ENCODE results near the gene VPS37B. TPM values are rescaled to one million over a fixed set of nuclear protein-coding genes. Genes with fewer than 3 reads are reported as not detected.

Gene VPS37B
- polyA plus RNA-seq, 1 experiment, result 18.1 TPM

- Histone ChIP-seq H3K27me3 (ENCODE audit: control insufficient read depth, insufficient read depth, low read length) (no peaks in the 10 kb centered on the region), H3K4me3 (ENCODE audit: low read depth, low read length) (no peak overlapping the region), H3K36me3 (ENCODE audit: control insufficient read depth, insufficient read depth, low read length) (peaks cover 2% of the 10 kb centered on the region)
- no peak for DNase-seq (ENCODE audit: low read depth)
- TF ChIP-seq, protein P1, sequence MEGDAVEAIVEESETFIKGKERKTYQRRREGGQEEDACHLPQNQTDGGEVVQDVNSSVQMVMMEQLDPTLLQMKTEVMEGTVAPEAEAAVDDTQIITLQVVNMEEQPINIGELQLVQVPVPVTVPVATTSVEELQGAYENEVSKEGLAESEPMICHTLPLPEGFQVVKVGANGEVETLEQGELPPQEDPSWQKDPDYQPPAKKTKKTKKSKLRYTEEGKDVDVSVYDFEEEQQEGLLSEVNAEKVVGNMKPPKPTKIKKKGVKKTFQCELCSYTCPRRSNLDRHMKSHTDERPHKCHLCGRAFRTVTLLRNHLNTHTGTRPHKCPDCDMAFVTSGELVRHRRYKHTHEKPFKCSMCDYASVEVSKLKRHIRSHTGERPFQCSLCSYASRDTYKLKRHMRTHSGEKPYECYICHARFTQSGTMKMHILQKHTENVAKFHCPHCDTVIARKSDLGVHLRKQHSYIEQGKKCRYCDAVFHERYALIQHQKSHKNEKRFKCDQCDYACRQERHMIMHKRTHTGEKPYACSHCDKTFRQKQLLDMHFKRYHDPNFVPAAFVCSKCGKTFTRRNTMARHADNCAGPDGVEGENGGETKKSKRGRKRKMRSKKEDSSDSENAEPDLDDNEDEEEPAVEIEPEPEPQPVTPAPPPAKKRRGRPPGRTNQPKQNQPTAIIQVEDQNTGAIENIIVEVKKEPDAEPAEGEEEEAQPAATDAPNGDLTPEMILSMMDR (IDR thresholded peaks at IDR 0.05; ENCODE audit: insufficient read depth, low read depth, low read length), result no peak
- POLR2A ChIA-PET, result no interaction called here
- CTCF ChIA-PET, result no interaction called here
Measured at GRCh38 chr12:122874081-122874480, 21.8 kb downstream of the VPS37B start.

DNA sequence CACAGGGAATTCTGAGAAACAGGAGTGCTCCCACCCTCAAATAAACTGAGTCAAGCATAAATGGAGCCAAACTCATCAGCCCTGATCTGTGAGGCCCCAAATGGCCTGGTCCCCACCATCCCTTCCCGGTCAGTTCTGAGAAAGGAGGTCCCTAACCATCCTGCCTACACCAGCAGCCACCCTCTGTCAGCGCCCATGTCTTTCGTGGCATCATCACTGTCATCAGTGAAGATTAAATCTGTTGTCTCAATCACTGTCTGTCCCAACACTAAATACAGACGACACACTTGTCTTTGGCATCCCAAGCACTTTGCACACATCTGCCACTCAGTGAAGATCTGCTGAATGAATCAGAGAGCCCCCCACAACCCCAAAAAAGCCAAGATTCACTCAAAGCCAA is 22.4 kb downstream of the VPS37B start:
- H3K36me3 ChIP-seq (ENCODE audit: control insufficient read depth, insufficient read depth, low read length), result peaks cover 2% of the 10 kb centered on the region
- H3K27me3 ChIP-seq (ENCODE audit: control insufficient read depth, insufficient read depth, low read length), result no peaks in the 10 kb centered on the region
- TF ChIP-seq, protein P1 (IDR thresholded peaks at IDR 0.05; ENCODE audit: insufficient read depth, low read depth, low read length), result no peak
- DNase-seq (ENCODE audit: low read depth), result no peak
- ChIA-PET CTCF (interaction anchor here (5.3 kb wide), 1 partner anchor 13 kb away, joined by 50 read pairs; no protein-coding TSS in a partner anchor), POLR2A (no interaction called here)
- H3K4me3 ChIP-seq (ENCODE audit: low read depth, low read length), result no peak overlapping the region

DNA sequence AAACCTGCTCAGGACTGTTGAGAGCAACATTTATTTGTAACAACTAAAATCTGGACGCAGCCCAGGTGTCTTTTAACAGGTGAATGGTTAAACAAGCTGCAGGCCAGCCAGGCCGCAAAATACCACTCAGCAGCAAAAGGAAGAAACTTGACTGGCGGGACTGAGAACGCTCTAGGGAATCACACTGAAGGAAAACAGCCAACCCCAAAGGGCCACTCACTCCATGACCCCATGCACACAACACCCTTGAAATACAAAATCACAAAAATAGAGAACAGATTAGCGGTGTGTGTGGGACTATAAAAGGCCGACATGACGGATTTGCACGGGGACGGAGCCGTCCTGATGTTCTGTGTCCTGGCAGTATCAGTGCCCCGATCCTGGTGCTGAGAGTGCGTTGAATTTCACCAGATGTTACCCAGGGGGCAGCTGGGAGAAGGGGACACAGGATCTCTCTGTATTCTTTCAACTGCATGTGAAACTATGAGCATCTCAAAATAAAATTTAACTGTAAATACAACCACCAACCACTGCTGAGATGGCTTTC is 23.0 kb downstream of the VPS37B start:
- no peak for DNase-seq (ENCODE audit: low read depth)
- CTCF ChIA-PET, result interaction anchor here (0.7 to 5.3 kb wide), 5 partner anchors 8 to 397 kb away, joined by 3 to 50 read pairs (median 4); no protein-coding TSS in a partner anchor
- peaks cover 6% of the 10 kb centered on the region for H3K36me3 ChIP-seq (ENCODE audit: control insufficient read depth, insufficient read depth, low read length)
- H3K27me3 ChIP-seq (ENCODE audit: control insufficient read depth, insufficient read depth, low read length), result no peaks in the 10 kb centered on the region
- no peak overlapping the region for H3K4me3 ChIP-seq (ENCODE audit: low read depth, low read length)
- POLR2A ChIA-PET, result no interaction called here
- TF ChIP-seq, protein P1 (IDR thresholded peaks at IDR 0.05; ENCODE audit: insufficient read depth, low read depth, low read length), result no peak

DNA sequence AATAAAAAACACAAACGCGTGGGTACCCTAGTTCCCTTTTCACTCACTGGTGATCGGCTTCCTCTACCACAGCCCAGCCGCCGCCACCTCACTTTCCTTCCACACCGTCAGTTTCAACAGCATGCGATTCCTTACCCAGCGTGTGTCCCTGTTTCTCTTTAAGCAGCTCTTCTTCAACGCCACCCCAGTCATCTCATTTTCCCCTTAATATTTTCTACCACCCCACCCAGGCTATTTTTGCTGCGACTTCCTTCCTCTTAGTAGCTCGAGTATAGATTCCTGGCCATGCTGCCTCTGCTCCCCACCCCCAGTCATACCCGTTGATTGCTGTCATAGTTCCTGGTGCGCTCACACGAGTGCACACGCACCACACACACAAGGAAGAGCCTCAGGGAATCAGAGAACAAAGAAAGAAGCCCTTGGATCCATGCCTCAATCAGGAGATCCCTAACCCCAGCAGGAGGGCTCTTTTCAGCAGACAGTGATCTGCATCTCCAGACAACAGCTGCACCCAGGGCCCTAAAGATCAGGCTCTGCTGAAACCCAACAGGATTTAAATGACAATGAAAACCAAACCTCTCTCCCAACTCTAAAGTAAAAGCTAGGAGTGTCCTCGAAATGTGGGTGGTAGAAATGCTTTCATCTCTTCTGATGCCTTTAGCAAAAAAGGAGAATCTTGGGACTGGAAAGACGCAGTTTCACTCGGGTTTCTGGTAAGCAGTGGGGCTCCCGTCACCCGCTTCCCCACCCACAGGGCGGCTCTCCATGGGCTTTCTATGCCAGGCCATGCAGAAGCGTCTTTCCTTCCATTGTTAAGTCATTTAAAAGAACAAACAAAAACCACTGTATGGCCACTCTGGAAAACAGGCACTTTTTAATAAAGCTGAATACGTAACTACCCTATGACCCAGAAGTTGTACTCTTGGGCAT is 23.8 kb downstream of the VPS37B start:
- no peak for DNase-seq (ENCODE audit: low read depth)
- TF ChIP-seq, protein P1 (IDR thresholded peaks at IDR 0.05; ENCODE audit: insufficient read depth, low read depth, low read length), result no peak
- peak overlapping the region; percentile 30 for H3K4me3 ChIP-seq (ENCODE audit: low read depth, low read length)
- H3K36me3 ChIP-seq (ENCODE audit: control insufficient read depth, insufficient read depth, low read length), result peaks cover 10% of the 10 kb centered on the region
- no peaks in the 10 kb centered on the region for H3K27me3 ChIP-seq (ENCODE audit: control insufficient read depth, insufficient read depth, low read length)
- ChIA-PET CTCF (interaction anchor here (0.7 to 5.3 kb wide), 10 partner anchors 9 to 398 kb away, joined by 3 to 50 read pairs (median 4); no protein-coding TSS in a partner anchor), POLR2A (no interaction called here)
